Urothelium cell line (cell line): ENCODE measurements around the gene MYRF.

Experiments
- DNase-seq: peaks from one replicate; pipeline ENCODE4 v3.0.0; 2011; ENCODE audit warnings: low spot score, mixed read lengths
- FAIRE-seq: peaks from 2 replicates; lab custom pipeline; 2011; peaks lifted over from hg19 to GRCh38; lab: Jason Lieb, UNC

Gene MYRF

DNA sequence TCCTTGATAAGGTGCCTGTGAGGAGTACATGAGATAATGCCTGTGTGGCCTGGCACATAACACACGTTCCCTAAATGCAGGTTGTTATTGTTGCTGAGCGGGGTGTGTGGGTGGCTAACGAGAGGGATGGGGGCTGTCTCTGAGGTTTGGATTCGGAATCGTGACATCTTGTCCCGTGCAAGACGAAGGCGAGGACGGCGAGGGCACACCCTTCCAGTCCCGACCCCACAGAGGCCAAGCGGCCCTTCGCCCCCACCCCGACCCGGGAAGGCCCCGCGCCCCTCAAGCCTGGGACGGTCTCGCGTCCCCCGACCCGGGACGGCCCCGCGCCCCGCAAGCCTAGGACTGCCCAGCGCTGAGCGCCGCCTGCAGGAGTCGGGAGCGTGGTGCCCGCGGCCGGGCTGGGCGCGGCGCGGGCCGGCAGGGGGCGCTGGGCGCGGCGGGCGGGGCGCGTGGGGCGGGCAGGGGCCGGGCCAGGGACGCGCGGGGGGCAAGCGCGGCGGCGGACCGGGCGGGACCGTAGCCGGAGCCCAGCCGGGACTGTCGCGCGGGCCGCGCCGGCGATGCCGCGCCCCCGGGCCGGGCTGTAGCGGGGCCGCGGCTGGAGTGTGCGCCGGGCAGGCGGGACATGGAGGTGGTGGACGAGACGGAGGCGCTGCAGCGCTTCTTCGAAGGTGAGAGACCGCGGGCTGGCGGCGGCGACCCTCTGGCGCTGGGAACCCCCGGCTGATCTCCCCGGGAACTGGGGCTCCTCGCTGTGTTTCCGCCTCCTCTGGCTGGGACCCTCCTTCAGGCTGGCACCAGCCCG is at the start of gene MYRF:
TSS of gene MYRF (plus strand) at position 520 of the 808 bp plus-strand sequence. CDS start at position 629, 109 bp downstream.
- DNase-seq (peak; percentile 91), FAIRE-seq (no peak)

DNA sequence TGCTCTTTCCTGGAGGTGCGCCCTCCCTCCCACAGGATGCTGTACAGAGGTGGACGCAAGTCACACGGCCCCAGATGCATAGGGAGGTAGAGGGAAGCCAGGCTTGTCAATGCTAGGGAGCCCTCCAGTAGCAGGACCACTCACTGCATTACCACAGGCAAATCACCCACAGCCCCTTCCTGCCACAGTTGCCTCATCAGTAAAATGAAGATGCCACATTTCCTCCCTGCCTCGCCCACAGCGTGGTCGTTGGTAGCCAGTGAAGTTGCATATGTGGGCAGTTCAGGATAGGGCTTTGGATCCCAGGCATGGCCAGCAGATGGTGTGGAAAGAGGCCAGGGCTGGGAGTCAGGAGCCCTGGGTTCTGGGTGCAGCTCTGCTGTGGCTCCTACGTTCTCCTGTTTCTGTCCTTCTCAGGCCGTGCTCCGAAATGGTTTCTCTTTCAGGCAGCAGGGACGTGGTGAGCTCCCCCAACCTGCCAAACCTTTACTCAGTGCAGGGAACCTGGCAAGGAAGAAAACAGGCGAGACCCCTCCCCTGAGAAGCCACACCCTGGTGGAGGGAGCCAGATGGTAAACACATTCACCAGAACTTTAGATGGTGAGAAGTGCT is 49.6 kb upstream of the MYRF start:
- DNase-seq (no peak), FAIRE-seq (no peak)

- FAIRE-seq (no peak), DNase-seq (no peak)
These were observed 47.6 kb upstream of the MYRF start for GRCh38 chr11:61704838-61705237.

DNA sequence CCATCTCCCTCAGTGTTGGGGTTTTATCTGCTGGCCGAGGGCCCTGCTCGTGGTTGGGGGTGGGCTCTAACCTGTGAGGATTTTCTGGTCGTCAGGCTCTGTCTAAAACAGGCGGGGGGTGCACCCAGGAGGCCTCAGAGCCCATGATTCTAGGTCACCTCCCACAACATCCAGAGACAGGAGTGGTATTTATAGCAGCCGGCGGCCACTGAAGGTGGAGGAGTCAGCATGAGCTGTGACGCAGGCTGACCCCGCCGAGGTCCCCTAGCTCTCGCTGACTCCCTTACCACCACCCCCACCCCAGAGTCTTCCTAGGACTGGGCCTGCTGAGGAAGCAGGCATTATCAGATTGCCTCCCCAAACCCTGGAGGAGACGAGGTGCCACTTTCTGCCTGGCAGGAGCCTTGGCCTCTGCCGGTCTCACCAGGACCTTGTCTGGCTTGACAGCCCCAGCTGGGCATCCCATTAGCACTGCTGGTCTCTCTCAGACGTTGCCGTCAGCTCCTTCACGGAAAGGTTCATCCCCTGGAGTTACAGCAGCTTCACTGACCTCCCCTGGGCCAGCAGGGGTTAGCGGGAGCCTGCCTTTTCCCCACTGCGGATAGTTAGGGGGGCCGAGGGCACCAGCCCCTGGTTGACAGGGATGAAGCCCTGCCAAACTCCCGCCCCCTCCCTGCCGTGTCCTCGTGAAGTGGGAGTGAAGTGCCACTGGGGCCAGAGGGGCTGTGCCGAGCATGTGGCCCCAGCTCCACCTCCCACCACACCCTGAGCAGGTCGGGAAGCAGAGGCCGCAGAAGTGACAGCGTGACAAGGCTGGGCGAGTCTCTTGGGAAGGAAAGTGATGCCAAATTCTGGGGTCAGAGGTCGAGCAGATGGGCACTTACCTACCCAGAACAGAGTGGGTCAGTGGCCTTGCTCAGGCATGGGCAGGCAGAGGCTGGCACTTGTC is 45.7 kb upstream of the MYRF start:
- FAIRE-seq (no peak), DNase-seq (no peak)

GRCh38 chr11:61707574-61707973 is 44.9 kb upstream of the MYRF start:
- FAIRE-seq: no peak

GRCh38 chr11:61709110-61709509 is 43.3 kb upstream of the MYRF start:
- DNase-seq (no peak), FAIRE-seq (no peak)

More at GRCh38 chr11:61707574-61707973, 44.9 kb upstream of the MYRF start:
- DNase-seq: no peak

DNA sequence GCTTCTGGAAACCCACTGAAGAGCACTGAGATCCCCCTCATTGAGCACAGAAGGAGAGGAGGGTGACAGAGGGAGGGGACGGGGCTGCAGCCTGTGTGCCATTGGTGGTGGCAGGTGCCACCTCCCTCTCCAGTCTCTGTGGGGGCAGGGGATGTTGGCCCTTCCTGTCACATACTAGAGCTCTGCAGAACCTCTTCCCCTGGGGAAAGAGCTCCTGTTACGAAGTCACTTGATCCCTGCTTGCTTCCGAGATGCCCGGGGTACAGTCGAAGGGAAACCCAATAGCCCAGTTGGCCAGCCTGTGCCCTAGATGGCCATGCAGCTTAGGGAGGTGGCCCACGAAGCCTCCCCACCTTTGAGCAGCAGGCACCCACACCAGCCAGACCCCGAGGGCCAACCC is 42.9 kb upstream of the MYRF start:
- DNase-seq (no peak), FAIRE-seq (no peak)

DNA sequence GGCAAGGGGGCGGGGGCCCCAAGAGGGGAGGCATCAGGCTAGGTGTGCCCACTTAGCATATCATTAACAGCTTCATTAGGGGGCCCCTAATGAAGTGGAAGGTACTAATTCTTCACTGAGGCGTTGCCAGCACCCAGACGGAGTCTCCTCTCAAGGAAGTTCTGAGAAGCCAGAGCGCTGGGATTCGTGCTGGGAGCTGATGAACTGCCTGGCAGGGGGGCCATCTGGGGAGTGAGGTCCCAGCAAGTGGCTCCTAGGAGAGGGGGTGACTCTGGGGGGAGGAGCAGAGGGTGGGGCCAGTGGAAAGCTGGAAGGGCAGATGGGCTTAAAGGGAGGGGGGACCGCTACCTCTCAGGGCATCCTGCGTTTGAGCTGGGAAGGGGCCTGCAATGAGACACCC is 42.4 kb upstream of the MYRF start:
- DNase-seq (no peak), FAIRE-seq (no peak)

DNA sequence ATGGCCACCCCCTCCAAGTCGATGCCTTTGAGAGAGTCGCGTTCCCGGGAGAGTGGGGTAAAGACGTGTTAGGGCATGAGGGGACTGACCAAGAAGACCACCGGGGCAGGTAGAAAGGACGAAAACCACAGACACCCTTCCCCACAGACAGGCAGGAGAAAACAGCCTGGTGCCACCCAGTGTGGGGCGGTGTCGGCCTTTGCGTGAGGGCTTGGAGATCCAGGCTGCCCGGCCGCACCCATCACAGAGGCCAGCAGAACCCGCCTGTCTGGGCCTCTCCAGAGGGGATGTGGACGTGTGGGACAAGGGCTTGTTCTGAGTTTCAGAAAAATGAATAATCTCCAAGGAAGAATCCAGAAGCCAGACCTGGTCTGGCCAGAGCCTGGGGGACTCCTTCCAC is 41.4 kb upstream of the MYRF start:
- DNase-seq (no peak), FAIRE-seq (no peak)

- DNase-seq: no peak
These were observed 40.9 kb upstream of the MYRF start for GRCh38 chr11:61711498-61711897.

GRCh38 chr11:61712314-61712713 is 40.1 kb upstream of the MYRF start:
- FAIRE-seq: no peak
- DNase-seq: no peak

More at GRCh38 chr11:61711498-61711897, 40.9 kb upstream of the MYRF start:
- FAIRE-seq: no peak

- FAIRE-seq (no peak), DNase-seq (no peak)
These were observed 39.6 kb upstream of the MYRF start for GRCh38 chr11:61712846-61713245.

GRCh38 chr11:61713464-61713863 is 39.0 kb upstream of the MYRF start:
- DNase-seq (no peak), FAIRE-seq (no peak)

DNA sequence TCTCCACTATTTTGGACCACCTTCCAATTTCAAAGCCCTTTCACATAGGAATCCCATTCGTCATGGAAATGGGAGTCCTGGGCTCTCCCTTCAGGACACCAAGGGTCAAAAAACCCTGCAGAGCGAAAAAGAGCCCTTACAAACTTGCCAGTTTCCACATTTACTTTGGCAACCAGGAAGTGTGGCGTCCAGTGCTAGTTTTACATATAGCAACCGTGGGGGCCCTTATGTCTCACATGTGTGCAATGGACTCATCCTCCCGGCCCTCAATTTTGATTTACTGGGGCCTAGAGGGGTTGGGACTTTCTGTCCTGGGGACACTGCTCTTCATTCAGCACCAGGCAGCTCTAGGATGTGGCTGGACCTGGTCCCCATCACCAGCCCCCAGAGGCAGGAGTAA is 38.5 kb upstream of the MYRF start:
- FAIRE-seq (no peak), DNase-seq (no peak)

DNA sequence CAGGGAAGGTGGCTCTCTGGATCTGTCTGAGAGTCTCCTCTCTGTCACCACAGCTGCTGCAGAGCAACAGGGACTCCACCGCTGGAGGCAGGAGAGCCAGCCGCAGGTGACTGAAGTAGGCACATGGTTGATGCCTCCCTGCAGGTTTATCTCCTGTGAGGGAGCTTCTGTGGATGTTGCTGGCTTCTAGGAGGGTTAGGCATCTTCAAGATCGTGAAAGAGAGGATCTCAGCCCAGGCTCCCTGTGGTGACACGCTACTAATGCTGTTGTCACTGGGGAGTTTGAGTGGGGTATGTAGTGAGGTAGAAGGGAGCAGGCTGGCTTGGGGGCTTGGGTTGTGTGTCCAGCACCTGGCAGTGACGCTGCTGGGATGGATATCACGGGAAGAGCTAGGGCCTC is 38.1 kb upstream of the MYRF start:
- FAIRE-seq (no peak), DNase-seq (no peak)

DNA sequence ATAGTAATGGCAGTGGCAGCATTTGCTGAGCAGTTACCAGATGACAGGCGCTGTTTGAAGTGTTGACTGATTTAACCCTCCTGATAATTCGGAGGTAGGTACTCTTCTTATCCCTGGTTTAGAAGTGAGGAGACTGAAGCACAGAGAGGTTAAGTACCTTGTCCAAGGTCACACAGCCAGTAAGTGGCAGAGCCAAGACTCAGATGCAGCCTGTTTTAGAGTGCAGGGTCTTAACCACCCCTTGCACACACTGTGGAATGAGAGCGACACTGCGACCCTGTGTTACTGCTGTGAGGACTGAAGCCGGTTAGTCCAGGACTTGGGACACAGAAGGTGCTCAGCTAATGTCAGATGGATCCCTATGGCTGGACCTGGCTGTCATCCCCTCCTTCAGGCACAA is 37.5 kb upstream of the MYRF start:
- FAIRE-seq: no peak
- no peak for DNase-seq

GRCh38 chr11:61715867-61716266 is 36.6 kb upstream of the MYRF start:
- DNase-seq: no peak
- FAIRE-seq: no peak

DNA sequence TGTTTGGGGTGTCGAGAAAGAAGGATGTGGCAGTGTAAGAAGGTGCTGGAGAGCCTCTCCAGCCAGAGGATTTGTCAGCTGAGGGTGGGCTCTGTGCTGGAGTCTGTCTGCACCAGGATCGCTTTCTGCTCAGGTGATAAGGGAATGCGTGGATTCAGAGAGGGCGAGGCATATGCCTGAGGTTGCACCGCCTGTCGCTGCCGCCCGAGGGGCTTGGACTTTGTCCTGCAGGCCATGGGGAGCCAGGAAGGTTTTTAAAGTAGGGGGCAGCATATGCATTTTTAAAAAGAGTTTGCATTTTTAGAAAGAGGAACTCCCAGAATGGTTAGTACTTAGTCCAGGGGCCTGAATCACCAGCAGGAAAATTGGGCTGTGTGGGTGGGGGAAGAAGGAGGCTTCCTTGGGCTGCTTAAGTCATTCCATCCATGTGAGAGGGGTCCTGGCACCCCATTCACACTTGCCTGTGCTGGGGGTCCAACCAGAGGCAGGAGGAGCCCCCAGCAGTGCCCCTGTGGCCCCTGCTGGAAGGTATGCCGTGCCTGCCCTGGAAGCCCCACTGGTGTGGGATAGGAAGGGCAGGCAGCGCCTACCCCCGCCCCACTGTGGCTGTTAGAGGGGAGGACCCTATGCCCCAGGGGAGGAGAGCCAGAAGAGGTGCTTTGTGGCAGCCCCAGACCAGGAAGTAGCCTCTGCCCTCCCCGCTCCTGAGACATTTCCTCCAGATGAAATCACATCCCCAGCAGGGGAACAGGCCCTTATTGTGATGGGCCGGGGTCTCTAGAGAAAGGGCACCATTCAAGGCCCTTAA is 35.8 kb upstream of the MYRF start:
- no peak for DNase-seq
- no peak for FAIRE-seq

DNA sequence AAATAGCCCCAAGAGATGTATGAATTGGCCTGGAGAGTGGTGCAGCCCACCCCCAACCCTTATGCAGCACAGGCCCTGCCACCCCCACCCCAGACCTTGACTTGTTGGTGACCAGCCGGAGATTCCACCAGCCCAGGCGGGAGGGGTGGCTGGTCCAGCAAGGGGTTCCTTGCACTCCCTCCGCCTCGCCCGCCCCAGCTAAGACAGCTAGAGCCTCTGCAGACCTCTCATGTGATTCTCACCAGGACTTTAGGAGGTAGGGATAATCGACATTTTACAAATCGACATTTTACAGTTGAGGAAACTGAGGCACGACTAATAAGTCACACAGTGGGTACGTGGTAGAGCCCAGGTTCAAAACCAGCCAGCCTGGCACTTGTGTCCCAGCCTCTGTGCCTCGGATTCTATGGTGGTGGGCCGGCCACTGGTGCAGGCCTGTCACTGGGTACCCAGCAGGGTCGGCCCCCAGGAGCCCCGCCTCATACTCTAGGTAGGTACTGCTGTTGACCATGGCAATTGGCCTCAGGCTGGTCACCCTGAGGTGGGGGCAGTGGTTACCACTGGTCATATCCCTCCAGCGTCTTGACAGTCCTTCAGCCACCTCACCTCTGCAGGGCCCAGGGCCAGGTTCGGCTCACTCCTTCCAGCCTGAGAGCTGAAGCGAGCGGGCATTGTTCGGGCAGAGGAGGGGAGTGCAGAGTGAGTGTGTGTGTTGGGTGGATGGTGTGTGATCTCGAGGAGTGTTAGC is 35.0 kb upstream of the MYRF start:
- DNase-seq (no peak), FAIRE-seq (no peak)

DNA sequence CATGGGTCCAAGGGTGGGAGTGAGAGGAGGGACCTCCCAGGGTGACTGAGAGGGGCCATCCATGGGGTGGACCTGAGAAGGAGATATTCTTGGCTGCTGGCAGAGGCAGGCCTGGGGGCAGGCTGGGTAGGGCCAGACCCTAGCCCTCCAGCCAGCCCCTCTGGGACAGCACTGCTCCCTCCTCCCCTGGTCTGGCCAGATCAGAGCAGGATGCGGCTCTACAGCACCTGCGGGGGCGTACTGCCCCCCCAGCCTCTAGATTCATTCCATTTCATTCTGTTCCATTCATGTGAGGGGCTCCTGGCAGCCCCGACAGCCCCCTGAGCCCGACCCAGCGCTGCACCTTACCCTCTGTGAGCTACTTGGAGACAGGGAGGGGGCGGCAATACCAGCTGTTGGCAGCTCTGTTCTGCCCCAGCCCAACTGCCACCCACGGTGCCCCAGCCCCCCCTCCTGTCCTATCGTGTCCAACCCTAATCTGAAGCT is 34.3 kb upstream of the MYRF start:
- DNase-seq (no peak), FAIRE-seq (no peak)
